Activated CD8-positive, alpha-beta memory T cell treated with anti-CD3 and anti-CD28 coated beads, Interleukin-2, amount 10 ng/mL, durations not matched to agents 7 days and 5 days (primary cell): ENCODE data around the gene USP17L22. TPM values are rescaled to one million over a fixed set of nuclear protein-coding genes. Genes with fewer than 3 reads are reported as not detected.

Experiments used
- total RNA-seq, 2 experiments: library from RNA; stranded (reverse); gene quantifications; one replicate each; pipeline ENCODE4 v1.2.3, GENCODE V29; 2021

USP17L22 gene
- total RNA-seq, 2 experiments from 2014 or later = not detected

Other genes starting within 250 kb of the USP17L22 start
- not detected for gene FAM90A26, start 97.2 kb upstream of the USP17L22 start, total RNA-seq
- not detected for gene USP17L10, start 57.0 kb upstream of the USP17L22 start, total RNA-seq
- gene USP17L11, start 52.2 kb upstream of the USP17L22 start, total RNA-seq = not detected
- not detected for gene USP17L12, start 47.5 kb upstream of the USP17L22 start, total RNA-seq
- not detected for gene USP17L13, start 42.7 kb upstream of the USP17L22 start, total RNA-seq
- not detected for gene USP17L15, start 33.2 kb upstream of the USP17L22 start, total RNA-seq
- gene USP17L17, start 23.7 kb upstream of the USP17L22 start, total RNA-seq = not detected
- not detected for gene USP17L18, start 19.0 kb upstream of the USP17L22 start, total RNA-seq
- not detected for gene USP17L19, start 14.2 kb upstream of the USP17L22 start, total RNA-seq
- gene USP17L20, start 9.5 kb upstream of the USP17L22 start, total RNA-seq = not detected
- not detected for gene USP17L21, start 4.7 kb upstream of the USP17L22 start, total RNA-seq
- gene USP17L24, start 57.5 kb downstream of the USP17L22 start, total RNA-seq = not detected
- not detected for gene USP17L25, start 62.3 kb downstream of the USP17L22 start, total RNA-seq
- not detected for gene USP17L26, start 67.0 kb downstream of the USP17L22 start, total RNA-seq
- gene USP17L5, start 71.8 kb downstream of the USP17L22 start, total RNA-seq = not detected
- gene USP17L27, start 76.5 kb downstream of the USP17L22 start, total RNA-seq = not detected
- gene USP17L28, start 81.3 kb downstream of the USP17L22 start, total RNA-seq = not detected
- gene USP17L29, start 86.0 kb downstream of the USP17L22 start, total RNA-seq = not detected
- gene USP17L30, start 95.5 kb downstream of the USP17L22 start, total RNA-seq = not detected
- not detected for gene DEFB131A, start 176.8 kb downstream of the USP17L22 start, total RNA-seq